HCT116 (cell line): ENCODE results near the gene SMPDL3A. TPM values are rescaled to one million over a fixed set of nuclear protein-coding genes. Genes with fewer than 3 reads are reported as not detected.

Source experiments
- ATAC-seq: fragments of 200-7000 bp; cut with Tn5 transposase; 2 replicates; pipeline ENCODE4 v1.9.1; 2020; ENCODE audit warnings: mild to moderate bottlenecking, moderate library complexity
- BruUV-seq: library from RNA; stranded (reverse); fragments of 400-500 nt; replicated peaks from 2 replicates; lab custom pipeline; 2021; lab: Mats Ljungman, UMichigan
- CTCF ChIA-PET: fragments of 300-600 bp; sonication (Branson Sonifier 250); formaldehyde crosslinking; loops from one replicate; lab custom pipeline; 2021; ENCODE audit warnings: antibody characterized with exemption; lab: Charles Lee
- POLR2A ChIA-PET: fragments of 300-600, 350-600 bp; sonication (Branson Sonifier 250); formaldehyde crosslinking; loops from one replicate; lab custom pipeline; 2021; ENCODE audit warnings: antibody characterized with exemption; lab: Charles Lee
- RAD21 ChIA-PET, 2 experiments: fragments of 300-600 bp; sonication (Branson Sonifier 250); formaldehyde crosslinking; loops; one replicate each; lab custom pipeline; 2023; ENCODE audit warnings: low total read pairs in 2 of 2; ENCODE audit not compliant: uncharacterized antibody in 2 of 2, unreplicated experiment in 2 of 2, low non-redundant PET in 1 of 2; lab: Charles Lee
- DNase-seq: peaks from one replicate; pipeline ENCODE4 v3.0.0-alpha.2; 2010; ENCODE audit warnings: low read depth, low spot score
- H2AFZ ChIP-seq: fragments of 200-600 bp; shearing (Covaris generic), sonication (generic); 2 replicates; pipeline ENCODE4 v1.6.1; 2017; ENCODE audit warnings: low read depth, mixed run types, mixed read lengths, antibody characterized with exemption, low read length; ENCODE audit not compliant: poor library complexity, severe bottlenecking
- H3K27ac ChIP-seq: 2 replicates; pipeline ENCODE4 v1.5.1; 2012; ENCODE audit warnings: low read depth, low read length
- H3K27me3 ChIP-seq: fragments of 200-600 bp; sonication (generic); 2 replicates; pipeline ENCODE4 v1.6.1; 2016; ENCODE audit warnings: mixed run types, low read length, mixed read lengths; ENCODE audit not compliant: insufficient read depth
- H3K36me3 ChIP-seq, 2 experiments: fragments of 200-500 bp in 1 of 2; fragments of 200-600 bp in 1 of 2; sonication (Bioruptor generic) in 1 of 2; sonication (generic) in 1 of 2; 2 replicates each; pipeline versions ENCODE4 v1.5.1 to v1.6.1; 2014 to 2016; ENCODE audit warnings: low read length in 2 of 2, inconsistent platforms in 1 of 2, mixed read lengths in 1 of 2, mixed run types in 1 of 2; ENCODE audit not compliant: insufficient read depth in 2 of 2, control insufficient read depth in 1 of 2
- H3K4me1 ChIP-seq, 2 experiments: fragments of 200-600 bp in 1 of 2; sonication (generic) in 1 of 2; 2 replicates each; pipeline versions ENCODE4 v1.5.1 to v1.6.1; 2012 to 2017; ENCODE audit warnings: low read length in 2 of 2, inconsistent platforms in 1 of 2, mild to moderate bottlenecking in 1 of 2, mixed read lengths in 1 of 2, mixed run types in 1 of 2, moderate library complexity in 1 of 2; ENCODE audit not compliant: insufficient read depth in 2 of 2, control insufficient read depth in 1 of 2
- H3K4me2 ChIP-seq: fragments of 200-600 bp; sonication (generic); 2 replicates; pipeline ENCODE4 v1.6.1; 2017; ENCODE audit warnings: mixed run types, low read length, mixed read lengths
- H3K4me3 ChIP-seq, 2 experiments: fragments of 200-600 bp in 1 of 2; sonication (generic) in 1 of 2; replicated peaks in 1 of 2; 2 replicates each; pipeline ENCODE4 v1.5.1; 2011 to 2016; ENCODE audit warnings: low read length in 2 of 2, control low read depth in 1 of 2, low read depth in 1 of 2, mild to moderate bottlenecking in 1 of 2, mixed read lengths in 1 of 2, mixed run types in 1 of 2
- H3K79me2 ChIP-seq: fragments of 200-600 bp; sonication (generic); 2 replicates; pipeline ENCODE4 v1.6.1; 2017; ENCODE audit warnings: mild to moderate bottlenecking, mixed run types, low read length, moderate library complexity, mixed read lengths; ENCODE audit not compliant: insufficient read depth
- H3K9ac ChIP-seq: fragments of 200-600 bp; sonication (generic); 2 replicates; pipeline ENCODE4 v1.6.1; 2016; ENCODE audit warnings: low read length, mixed read lengths
- H3K9me2 ChIP-seq: fragments of 200-600 bp; sonication (generic), shearing (Covaris generic); 2 replicates; pipeline ENCODE4 v1.6.1; 2017; ENCODE audit warnings: mixed run types, mild to moderate bottlenecking, moderate library complexity; ENCODE audit not compliant: insufficient read depth
- H3K9me3 ChIP-seq, 2 experiments: fragments of 200-500 bp in 1 of 2; fragments of 200-600 bp in 1 of 2; sonication (Bioruptor generic) in 1 of 2; sonication (generic) in 1 of 2; 2 replicates each; pipeline ENCODE4 v1.6.1; 2014 to 2017; ENCODE audit warnings: low read length in 2 of 2, mixed read lengths in 2 of 2, inconsistent platforms in 1 of 2, low read depth in 1 of 2, mild to moderate bottlenecking in 1 of 2, mixed run types in 1 of 2, moderate library complexity in 1 of 2; ENCODE audit not compliant: control insufficient read depth in 1 of 2, insufficient read depth in 1 of 2
- H4K20me1 ChIP-seq: fragments of 200-600 bp; sonication (generic), shearing (Covaris generic); 2 replicates; pipeline ENCODE4 v1.6.1; 2017; ENCODE audit warnings: mixed run types, mild to moderate bottlenecking, moderate library complexity; ENCODE audit not compliant: insufficient read depth
- CBX3 ChIP-seq: IDR thresholded peaks from 2 replicates; pipeline ENCODE4 v1.6.1; 2012; ENCODE audit warnings: low read depth
- EZH2 ChIP-seq: fragments of 200-600 bp; sonication (generic); IDR thresholded peaks from 2 replicates; pipeline ENCODE4 v1.6.1; 2017; ENCODE audit warnings: antibody characterized with exemption, mixed run types
- EZH2phosphoT487 ChIP-seq: fragments of 200-600 bp; IDR thresholded peaks from 2 replicates; pipeline ENCODE4 v1.6.1; 2018; ENCODE audit warnings: antibody characterized with exemption, borderline replicate concordance
- FOSL1 ChIP-seq: IDR thresholded peaks from 2 replicates; pipeline ENCODE4 v1.6.1; 2012; ENCODE audit warnings: low read depth
- JUND ChIP-seq: IDR thresholded peaks from 2 replicates; pipeline ENCODE4 v1.6.1; 2012
- POLR2A ChIP-seq: IDR thresholded peaks from 2 replicates; pipeline ENCODE4 v1.7.0; 2011; ENCODE audit warnings: borderline replicate concordance; ENCODE audit not compliant: insufficient read depth, insufficient read length; ENCODE audit errors: extremely low read depth
- POLR2AphosphoS5 ChIP-seq: IDR thresholded peaks from 2 replicates; pipeline ENCODE4 v1.6.1; 2011; ENCODE audit warnings: mild to moderate bottlenecking, low read depth, low read length, moderate library complexity
- SRF ChIP-seq: IDR thresholded peaks from 2 replicates; pipeline ENCODE4 v1.6.1; 2012; ENCODE audit warnings: low read depth
- TCF7L2 ChIP-seq: IDR thresholded peaks from 2 replicates; pipeline ENCODE4 v1.7.0; 2011; ENCODE audit warnings: borderline replicate concordance, inconsistent platforms; ENCODE audit not compliant: insufficient read depth, insufficient read length; ENCODE audit errors: extremely low read depth
- ZFX ChIP-seq: fragments of 450-650 bp; IDR thresholded peaks from 2 replicates; pipeline ENCODE4 v1.6.1; 2017
- ZNF274 ChIP-seq: fragments of 200-500 bp; sonication (Bioruptor generic); IDR thresholded peaks from 2 replicates; pipeline ENCODE4 v1.6.1; 2014; ENCODE audit warnings: mild to moderate bottlenecking, low read depth, low read length, inconsistent platforms
- intact Hi-C: fragments of 100-400 bp; cut with micrococcal nuclease; formaldehyde crosslinking; loops from 2 replicates; pipeline ENCODE4 v1.10.0; 2022
- total RNA-seq: library from RNA; stranded (reverse); gene quantifications from one replicate; pipeline ENCODE4 v1.2.1, GENCODE V29; 2021; ENCODE audit not compliant: unreplicated experiment
- TF ChIP-seq, protein P1 (sequence below), 3 experiments: fragments of 200-600 bp in 1 of 3; sonication (generic) in 1 of 3; IDR thresholded peaks in 2 of 3; conservative IDR thresholded peaks in 1 of 3; 2 replicates each; pipeline ENCODE4 v1.5.1; 2012 to 2017; ENCODE audit warnings: low read depth in 2 of 3, low read length in 2 of 3, antibody characterized with exemption in 1 of 3, borderline replicate concordance in 1 of 3, control low read depth in 1 of 3, mild to moderate bottlenecking in 1 of 3, mixed read lengths in 1 of 3, mixed run types in 1 of 3, moderate library complexity in 1 of 3; ENCODE audit not compliant: insufficient read depth in 1 of 3
- TF ChIP-seq, protein P2 (sequence below): IDR thresholded peaks from 2 replicates; pipeline ENCODE4 v1.6.1; 2012; ENCODE audit warnings: low read depth
- TF ChIP-seq, protein P3 (sequence below): IDR thresholded peaks from 2 replicates; pipeline ENCODE4 v1.6.1; 2011; ENCODE audit warnings: mild to moderate bottlenecking, low read length, moderate library complexity; ENCODE audit not compliant: insufficient replicate concordance; ENCODE audit errors: extremely low read depth

The SMPDL3A gene
- total RNA-seq, 1 experiment from 2014 or later, result 2.4 TPM

DNA sequence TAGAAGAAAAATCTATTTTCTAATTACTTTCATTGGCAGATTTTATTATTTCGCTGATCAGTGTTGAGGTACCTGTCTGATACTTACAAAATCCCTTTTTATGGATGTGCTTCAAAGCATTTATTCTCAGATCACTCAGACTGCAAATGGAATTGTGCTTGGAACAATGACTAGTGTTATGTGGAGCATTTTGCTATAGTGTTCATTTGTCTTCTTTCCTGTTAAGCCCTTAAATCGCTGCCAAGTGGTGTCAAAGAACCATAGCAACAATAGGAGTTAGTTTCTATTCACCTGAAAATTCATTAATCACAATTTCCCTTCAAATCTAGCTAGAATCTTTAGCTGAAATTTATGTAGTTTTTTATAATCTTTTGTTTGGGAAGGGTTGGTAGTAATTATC lies 29.8 kb downstream of the SMPDL3A start:
- ATAC-seq (no peak), DNase-seq (no peak)
- Histone ChIP-seq H2AFZ (no peak overlapping the region), H3K9me2 (no peaks in the 10 kb centered on the region), H3K4me1 (no peaks in the 10 kb centered on the region), H3K27ac (no peak overlapping the region), H3K36me3 (no peaks in the 10 kb centered on the region), H3K4me2 (no peak overlapping the region), H3K27me3 (no peaks in the 10 kb centered on the region), H3K9me3 (no peaks in the 10 kb centered on the region), H3K9ac (no peak overlapping the region), H3K79me2 (no peaks in the 10 kb centered on the region), H4K20me1 (no peaks in the 10 kb centered on the region), H3K4me3 (no peak overlapping the region)
- no peak for TF ChIP-seq POLR2AphosphoS5
- no peak for TF ChIP-seq EZH2phosphoT487
- TF ChIP-seq SRF, result no peak
- intact Hi-C loops, result no loop called here
- BruUV-seq, result no TSS peak
- ChIA-PET RAD21 (no interaction called here), POLR2A (no interaction called here), CTCF (no interaction called here)

DNA sequence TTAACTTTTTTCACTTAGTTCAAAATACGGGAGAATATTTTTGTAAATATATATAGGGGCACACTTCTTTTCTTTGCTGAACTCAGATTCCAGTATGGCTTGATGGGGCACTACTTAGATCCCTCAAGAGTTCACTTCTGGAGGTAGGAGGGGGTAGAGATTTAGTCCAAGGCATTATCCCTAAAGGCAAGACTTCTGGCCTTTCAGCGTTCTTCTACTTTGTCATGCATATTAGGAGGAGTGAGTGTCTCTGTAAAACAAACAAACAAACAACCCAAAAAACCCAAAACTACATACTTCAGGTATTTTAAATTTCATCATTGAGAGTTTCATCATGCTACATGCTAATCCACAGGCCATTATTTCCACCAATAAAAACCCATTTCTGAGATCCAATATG lies 32.0 kb downstream of the SMPDL3A start:
- CTCF ChIA-PET, result no interaction called here
- DNase-seq, result no peak
- H4K20me1 ChIP-seq, result no peaks in the 10 kb centered on the region
- no peaks in the 10 kb centered on the region for H3K36me3 ChIP-seq
- H3K9me2 ChIP-seq, result no peaks in the 10 kb centered on the region
- H2AFZ ChIP-seq, result no peak overlapping the region
- BruUV-seq, result no TSS peak
- TF ChIP-seq FOSL1, result no peak
- TF ChIP-seq, protein P1, sequence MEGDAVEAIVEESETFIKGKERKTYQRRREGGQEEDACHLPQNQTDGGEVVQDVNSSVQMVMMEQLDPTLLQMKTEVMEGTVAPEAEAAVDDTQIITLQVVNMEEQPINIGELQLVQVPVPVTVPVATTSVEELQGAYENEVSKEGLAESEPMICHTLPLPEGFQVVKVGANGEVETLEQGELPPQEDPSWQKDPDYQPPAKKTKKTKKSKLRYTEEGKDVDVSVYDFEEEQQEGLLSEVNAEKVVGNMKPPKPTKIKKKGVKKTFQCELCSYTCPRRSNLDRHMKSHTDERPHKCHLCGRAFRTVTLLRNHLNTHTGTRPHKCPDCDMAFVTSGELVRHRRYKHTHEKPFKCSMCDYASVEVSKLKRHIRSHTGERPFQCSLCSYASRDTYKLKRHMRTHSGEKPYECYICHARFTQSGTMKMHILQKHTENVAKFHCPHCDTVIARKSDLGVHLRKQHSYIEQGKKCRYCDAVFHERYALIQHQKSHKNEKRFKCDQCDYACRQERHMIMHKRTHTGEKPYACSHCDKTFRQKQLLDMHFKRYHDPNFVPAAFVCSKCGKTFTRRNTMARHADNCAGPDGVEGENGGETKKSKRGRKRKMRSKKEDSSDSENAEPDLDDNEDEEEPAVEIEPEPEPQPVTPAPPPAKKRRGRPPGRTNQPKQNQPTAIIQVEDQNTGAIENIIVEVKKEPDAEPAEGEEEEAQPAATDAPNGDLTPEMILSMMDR (IDR thresholded peaks at IDR 0.05 in 2 of 3, conservative IDR thresholded peaks at IDR 0.05 in 1 of 3; ENCODE audit: borderline replicate concordance in 1 of 3, insufficient read depth in 1 of 3, low read depth in 2 of 3, low read length in 2 of 3), result no peak
- no peak for TF ChIP-seq POLR2AphosphoS5
- no peak for TF ChIP-seq POLR2A
- TF ChIP-seq TCF7L2, result no peak
- TF ChIP-seq ZNF274, result no peak
- TF ChIP-seq EZH2, result no peak
- TF ChIP-seq CBX3, result no peak
- TF ChIP-seq, protein P2, sequence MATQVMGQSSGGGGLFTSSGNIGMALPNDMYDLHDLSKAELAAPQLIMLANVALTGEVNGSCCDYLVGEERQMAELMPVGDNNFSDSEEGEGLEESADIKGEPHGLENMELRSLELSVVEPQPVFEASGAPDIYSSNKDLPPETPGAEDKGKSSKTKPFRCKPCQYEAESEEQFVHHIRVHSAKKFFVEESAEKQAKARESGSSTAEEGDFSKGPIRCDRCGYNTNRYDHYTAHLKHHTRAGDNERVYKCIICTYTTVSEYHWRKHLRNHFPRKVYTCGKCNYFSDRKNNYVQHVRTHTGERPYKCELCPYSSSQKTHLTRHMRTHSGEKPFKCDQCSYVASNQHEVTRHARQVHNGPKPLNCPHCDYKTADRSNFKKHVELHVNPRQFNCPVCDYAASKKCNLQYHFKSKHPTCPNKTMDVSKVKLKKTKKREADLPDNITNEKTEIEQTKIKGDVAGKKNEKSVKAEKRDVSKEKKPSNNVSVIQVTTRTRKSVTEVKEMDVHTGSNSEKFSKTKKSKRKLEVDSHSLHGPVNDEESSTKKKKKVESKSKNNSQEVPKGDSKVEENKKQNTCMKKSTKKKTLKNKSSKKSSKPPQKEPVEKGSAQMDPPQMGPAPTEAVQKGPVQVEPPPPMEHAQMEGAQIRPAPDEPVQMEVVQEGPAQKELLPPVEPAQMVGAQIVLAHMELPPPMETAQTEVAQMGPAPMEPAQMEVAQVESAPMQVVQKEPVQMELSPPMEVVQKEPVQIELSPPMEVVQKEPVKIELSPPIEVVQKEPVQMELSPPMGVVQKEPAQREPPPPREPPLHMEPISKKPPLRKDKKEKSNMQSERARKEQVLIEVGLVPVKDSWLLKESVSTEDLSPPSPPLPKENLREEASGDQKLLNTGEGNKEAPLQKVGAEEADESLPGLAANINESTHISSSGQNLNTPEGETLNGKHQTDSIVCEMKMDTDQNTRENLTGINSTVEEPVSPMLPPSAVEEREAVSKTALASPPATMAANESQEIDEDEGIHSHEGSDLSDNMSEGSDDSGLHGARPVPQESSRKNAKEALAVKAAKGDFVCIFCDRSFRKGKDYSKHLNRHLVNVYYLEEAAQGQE, result no peak
- TF ChIP-seq ZFX, result no peak
- TF ChIP-seq, protein P3, sequence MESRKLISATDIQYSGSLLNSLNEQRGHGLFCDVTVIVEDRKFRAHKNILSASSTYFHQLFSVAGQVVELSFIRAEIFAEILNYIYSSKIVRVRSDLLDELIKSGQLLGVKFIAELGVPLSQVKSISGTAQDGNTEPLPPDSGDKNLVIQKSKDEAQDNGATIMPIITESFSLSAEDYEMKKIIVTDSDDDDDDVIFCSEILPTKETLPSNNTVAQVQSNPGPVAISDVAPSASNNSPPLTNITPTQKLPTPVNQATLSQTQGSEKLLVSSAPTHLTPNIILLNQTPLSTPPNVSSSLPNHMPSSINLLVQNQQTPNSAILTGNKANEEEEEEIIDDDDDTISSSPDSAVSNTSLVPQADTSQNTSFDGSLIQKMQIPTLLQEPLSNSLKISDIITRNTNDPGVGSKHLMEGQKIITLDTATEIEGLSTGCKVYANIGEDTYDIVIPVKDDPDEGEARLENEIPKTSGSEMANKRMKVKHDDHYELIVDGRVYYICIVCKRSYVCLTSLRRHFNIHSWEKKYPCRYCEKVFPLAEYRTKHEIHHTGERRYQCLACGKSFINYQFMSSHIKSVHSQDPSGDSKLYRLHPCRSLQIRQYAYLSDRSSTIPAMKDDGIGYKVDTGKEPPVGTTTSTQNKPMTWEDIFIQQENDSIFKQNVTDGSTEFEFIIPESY, result no peak
- no peak for TF ChIP-seq JUND
- H3K27me3 ChIP-seq, result no peaks in the 10 kb centered on the region
- intact Hi-C loops, result no loop called here
- H3K9ac ChIP-seq, result no peak overlapping the region
- no peaks in the 10 kb centered on the region for H3K4me1 ChIP-seq
- no peak overlapping the region for H3K27ac ChIP-seq
- H3K9me3 ChIP-seq, result no peaks in the 10 kb centered on the region
- RAD21 ChIA-PET, result no interaction called here
- ATAC-seq, result no peak
- no peaks in the 10 kb centered on the region for H3K79me2 ChIP-seq
- POLR2A ChIA-PET, result no interaction called here
- no peak overlapping the region for H3K4me2 ChIP-seq
- no peak overlapping the region for H3K4me3 ChIP-seq
